Central memory CD4-positive, alpha-beta T cell (primary cell): Measurements from ENCODE around the gene DCPS.
"Not testable (repeated sequence)": the region's sequence is repeated elsewhere in the genome, so short reads cannot be mapped to it uniquely, and the experiment has no call there.

Source experiments
- DNase-seq: peaks from one replicate; pipeline ENCODE4 v3.0.0; 2022
- total RNA-seq, 3 experiments: gene quantifications; one replicate each; lab custom pipeline; 2026; lab: John Stamatoyannopoulos, UW

Gene DCPS, protein sequence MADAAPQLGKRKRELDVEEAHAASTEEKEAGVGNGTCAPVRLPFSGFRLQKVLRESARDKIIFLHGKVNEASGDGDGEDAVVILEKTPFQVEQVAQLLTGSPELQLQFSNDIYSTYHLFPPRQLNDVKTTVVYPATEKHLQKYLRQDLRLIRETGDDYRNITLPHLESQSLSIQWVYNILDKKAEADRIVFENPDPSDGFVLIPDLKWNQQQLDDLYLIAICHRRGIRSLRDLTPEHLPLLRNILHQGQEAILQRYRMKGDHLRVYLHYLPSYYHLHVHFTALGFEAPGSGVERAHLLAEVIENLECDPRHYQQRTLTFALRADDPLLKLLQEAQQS
- total RNA-seq: 22.0 to 39.6 (median 33.1) reads per million in 3 experiments

DNA sequence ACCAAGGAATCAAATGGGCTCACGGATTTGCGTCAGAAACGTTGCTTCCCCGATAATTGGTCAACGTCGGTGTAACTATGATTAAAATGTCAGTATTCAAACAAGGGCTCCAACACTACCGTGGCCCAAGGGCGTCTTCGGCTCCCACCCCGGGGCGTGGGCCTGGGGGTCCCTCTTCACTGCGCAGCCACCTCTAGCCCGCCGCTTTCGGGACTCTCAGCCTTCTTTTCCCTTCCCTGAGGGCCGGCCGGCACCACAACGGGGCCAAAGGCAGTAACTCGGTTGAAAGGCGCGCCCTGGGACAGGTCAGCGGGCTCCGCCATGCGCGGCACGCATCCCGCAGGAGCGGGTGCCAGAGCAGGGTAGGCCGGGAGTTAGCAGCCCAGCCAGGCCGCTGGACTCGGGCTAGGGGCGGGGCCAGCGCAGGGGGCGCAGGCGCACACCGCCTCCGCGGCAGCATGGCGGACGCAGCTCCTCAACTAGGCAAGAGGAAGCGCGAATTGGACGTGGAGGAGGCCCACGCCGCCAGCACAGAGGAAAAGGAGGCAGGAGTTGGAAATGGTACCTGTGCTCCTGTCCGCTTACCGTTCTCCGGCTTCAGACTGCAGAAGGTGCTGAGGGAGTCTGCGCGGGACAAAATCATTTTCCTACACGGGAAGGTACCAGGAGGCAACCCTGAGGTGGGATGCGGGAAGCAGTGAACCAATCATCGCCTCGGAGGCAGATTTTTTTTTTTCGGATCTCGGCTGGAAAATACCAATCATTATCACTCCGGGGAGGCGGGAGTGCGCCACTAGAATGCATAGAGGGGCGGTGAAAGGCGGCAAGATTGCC, at the start of gene DCPS:
Gene DCPS (plus strand): TSS at position 438 of the 834 bp plus-strand sequence. CDS start 21 bp downstream, at position 459.
- peak; percentile 86 for DNase-seq

DNA sequence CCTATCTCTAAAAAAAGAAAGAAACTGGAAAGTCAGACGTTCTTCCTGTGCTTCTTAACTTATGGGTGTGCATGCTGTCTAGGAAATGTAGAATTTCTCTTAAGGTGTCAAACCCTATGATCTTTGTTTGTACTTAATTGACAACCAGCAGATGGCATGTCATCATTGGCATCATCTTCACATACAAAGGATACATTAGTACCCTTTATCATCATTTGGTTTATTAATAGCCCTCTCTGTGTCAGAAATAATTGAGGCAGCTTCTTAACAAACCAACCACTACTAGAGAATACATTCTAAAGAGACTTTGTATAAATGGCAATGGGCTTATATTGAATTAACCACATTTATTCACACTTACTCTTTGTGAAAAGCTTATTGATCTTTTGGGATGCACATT, 49.0 kb upstream of the DCPS start:
- DNase-seq: no peak

DNA sequence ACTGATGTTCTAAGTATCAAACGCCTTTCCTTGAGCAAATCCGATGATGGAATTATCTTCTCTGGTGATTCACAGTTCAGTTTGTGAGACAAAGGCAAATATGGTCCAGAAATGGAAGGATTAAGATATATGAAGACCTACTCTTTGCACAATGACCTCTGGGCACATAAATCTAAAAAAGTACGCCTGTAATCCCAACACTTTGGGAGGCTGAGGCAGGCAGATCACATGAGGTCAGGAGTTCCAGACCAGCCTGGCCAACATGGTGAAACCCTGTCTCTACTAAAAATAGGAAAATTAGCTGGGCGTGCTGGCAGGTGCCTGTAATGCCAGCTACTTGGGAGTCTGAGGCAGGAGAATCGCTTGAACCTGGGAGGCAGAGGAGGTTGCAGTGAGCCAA, 48.4 kb upstream of the DCPS start:
- DNase-seq: not testable (repeated sequence)

DNA sequence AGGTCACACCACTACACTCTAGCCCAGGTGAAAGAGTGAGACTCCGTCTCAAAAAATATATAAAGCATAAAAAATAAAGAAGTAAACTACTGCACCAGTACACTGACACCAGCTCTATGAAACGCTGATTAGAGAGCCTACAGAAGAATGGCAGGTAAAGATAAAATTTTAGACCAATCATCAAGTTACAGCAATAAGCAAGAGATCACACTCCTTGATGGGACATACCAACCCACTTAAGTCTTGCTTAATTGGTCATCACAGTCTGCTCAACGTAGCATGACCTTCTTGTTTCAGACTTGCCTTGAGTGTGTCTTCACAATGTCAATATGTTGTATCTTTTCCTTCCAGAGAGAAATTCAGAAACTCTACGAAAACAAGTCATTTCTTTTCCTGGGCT, 47.6 kb upstream of the DCPS start:
- DNase-seq: no peak

DNA sequence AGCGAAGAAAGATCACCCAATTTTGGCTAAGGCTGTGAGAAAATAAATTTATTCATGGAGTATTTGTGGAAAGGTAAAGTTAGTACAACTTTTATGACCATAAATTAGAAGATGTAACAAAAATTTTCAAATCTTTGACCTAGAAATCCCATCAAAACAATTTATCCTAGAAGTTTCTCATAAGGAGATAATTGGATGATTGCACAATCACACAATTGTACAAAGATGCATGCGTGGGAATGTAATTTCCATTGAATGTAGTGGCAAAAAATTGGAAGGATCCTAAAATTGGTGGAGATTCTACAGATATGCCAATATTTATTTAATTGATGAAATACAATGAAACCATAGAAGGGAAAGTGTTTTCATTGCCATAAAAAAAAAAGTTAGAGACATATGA, 46.7 kb upstream of the DCPS start:
- DNase-seq: no peak

DNA sequence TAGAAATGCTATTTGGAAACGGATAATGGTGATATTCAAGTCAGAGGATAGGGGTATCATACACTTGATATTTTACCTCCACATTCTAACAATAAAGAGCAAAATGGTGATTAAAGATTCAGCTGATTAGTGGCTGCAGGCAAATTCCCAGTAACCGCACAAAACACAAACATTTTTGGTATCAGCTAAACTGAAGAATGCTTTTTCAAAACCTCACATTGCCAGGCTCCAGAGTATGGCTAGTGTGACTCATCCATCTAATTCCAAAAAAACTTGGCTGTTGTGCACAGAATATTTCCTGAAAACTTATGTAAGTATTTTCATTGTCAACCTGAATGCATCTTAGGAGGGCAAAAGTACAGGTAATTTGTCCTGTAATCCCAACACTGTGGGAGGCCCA, 46.1 kb upstream of the DCPS start:
- DNase-seq: no peak

DNA sequence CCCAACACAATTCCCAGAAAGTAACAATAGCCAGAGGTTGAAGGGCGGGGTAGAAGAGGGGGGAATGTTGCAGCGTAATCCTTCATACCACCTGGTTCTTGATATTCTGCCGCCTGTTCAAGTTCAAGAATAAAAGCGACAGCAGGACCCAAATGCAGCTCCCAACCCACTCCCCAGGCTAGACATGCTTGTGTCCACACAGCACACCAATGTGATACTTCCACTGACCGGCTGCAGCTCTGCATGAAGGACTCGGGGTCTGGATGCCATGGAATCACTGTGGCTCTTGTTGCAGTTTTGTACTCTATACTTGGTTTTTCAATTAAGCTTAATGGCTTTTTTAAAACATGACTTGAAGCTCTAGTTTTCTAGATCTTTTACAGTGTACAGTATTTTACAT, 41.6 kb upstream of the DCPS start:
- no peak for DNase-seq

DNA sequence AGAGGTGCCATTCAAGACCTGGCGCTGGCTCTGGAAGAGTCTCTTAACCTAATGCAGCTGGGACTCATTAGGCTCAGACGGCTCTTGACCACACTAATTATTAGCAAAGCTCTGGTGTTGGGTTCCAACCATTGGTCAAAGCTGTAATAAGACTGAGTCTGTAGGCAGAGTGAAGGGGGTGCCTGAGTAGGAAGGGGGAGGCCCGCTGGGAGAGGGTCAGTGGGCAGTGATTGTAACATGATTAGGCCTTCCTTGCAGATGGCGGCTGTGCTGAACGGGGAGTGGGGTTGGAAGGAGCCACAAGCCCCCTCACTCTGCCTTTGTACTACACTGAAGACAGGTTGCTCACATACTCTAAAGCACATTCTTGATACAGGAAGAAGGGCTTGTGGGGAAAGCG, 40.4 kb upstream of the DCPS start:
- DNase-seq: no peak

DNA sequence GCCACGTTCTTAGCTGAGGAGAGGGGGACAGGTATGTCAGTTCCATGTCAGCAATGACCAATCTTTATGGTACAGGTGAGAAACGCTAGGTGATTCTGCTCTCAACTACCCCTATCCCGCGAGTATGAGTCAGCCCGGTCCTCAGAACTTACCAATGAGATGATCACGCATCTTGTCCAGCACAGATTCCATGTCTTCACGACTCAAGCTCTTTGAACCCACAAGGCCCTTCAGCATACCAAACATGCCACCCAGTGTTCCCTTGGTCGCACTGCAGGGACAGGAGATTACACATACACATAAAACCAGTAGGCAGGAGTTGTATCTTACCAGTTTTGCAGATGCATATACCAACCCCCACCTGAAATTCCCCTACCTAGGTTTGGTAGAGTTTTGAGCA, 38.0 kb upstream of the DCPS start:
- no peak for DNase-seq

DNA sequence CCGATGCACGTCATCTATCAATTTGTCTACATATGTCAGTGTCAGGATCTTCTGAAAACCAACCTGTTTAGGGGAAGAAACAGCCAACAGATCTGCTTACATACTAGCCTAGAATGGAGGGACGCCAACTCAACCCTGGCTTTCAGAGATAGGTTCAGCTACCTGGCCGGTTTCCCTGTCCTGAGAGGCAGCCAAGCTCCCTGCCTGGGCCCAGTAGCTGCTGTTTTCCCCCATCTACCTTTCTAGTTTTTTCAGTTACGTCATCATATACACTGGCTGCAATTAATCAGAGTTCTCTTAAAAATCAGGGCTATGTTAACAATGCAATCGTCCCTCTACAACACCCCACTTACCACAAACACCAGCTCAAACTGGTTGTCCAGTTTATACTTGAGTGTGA, 36.2 kb upstream of the DCPS start:
- no peak for DNase-seq

DNA sequence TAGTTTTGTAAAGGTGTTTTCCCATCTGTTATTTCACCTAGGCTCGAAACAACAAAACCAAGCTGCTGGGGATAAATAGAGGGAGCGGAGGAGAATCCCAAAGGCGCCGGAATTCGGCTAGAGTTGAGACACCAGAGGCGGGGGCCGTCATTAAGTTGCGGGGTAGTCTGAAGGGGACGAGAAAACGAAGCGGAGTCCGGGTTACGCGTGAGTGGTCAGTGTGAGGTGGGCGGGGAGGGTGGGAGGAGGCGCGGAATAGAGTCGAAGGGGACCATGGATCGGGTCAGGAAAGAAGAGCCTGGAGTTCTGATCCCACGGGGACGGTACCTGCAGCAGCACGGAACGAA, 35.5 kb upstream of the DCPS start:
- no peak for DNase-seq

DNA sequence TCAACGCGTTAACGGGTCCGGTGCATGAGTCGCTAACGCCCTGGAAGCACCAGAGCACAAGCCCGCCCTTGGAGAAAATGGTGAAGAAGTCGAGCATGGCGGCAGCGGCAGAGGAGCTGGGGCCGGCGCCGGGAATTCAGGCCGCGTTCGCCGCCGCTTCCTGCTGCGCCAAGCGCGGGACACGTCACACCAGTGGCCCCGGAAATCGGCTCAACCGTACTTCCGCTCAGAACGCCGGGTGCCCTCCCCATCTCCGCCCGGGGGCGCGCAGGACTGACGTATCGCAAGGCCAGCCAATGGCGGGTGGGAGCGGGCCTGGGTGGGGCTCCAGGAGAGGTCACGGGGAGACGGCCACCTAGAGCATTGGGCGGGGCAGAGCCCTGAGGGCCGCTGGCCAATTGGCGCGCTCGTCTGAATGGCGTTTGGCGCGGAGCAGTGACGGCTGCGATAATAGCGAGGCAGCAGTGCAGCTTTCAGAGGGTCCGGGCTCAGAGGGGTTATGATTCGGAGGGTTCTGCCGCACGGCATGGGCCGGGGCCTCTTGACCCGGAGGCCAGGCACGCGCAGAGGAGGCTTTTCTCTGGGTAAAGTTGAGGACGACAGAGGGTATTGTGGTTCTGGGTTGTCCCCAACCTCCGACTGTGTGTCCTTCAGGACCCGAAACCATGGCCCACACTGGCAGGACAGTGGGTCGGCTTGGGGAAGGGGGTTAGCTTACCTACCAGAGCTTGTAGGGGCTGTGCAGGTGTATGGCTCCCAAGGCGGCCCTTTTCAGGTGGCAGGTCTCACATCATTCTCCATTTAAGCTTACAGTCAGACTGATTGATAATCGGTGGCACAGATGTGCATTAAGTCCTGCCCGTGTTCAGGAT, 34.9 kb upstream of the DCPS start, which contains the start of the genes FOXRED1 and SRPRA:
Gene FOXRED1 (plus strand): TSS at position 447 of the 872 bp plus-strand sequence. CDS start 53 bp downstream, at position 500.
Gene SRPRA (minus strand): TSS at position 188 of the 872 bp plus-strand sequence. CDS start 91 bp downstream, at position 97.
- DNase-seq: peak; percentile 100

DNA sequence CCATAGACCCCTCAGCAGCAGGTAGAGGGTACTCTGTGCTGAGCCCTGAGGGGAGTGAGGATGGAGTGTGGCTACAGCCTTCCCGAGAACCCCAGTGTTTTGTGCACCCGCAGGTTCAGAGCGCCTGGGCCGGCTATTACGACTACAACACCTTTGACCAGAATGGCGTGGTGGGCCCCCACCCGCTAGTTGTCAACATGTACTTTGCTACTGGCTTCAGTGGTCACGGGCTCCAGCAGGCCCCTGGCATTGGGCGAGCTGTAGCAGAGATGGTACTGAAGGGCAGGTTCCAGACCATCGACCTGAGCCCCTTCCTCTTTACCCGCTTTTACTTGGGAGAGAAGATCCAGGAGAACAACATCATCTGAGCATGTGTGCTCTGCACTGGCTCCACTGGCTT, 26.5 kb upstream of the DCPS start:
- no peak for DNase-seq

DNA sequence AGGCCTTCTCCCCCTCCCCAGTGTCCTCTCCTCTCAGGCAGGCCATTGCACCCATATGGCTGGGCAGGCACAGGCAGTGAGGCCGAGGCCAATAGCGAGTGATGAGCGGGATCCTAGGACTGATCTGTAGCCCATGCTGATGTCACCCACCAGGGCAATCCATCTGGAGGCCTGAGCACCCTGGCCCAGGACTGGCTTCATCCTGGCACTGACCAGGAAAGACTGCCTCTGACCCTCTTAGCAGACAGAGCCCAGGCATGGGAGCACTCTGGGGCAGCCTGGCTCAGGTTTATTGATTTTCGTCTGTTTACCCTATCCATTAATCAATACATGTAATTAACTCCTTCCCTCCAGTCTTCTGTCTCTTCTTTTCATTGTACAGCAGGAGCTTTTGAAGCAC, 26.1 kb upstream of the DCPS start:
- no peak for DNase-seq

DNA sequence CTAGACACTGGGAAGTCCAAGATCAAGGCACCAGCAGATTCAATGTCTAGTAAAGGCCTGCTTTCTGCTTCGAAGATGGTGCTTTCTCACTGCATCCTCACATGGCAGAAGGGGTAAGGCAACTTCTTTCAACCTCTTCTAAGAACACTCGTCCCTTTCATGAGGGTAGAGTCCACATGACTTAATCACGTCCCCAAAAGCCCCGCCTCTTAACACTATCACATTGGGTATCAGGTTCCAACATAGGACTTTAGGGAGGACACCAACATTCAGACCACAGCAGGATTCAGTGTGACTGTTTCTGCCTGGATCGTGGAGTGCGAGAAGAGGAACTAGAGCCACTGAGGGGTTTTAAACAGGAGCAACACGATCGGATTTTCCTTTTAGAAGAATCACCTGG, 24.7 kb upstream of the DCPS start:
- DNase-seq: no peak

DNA sequence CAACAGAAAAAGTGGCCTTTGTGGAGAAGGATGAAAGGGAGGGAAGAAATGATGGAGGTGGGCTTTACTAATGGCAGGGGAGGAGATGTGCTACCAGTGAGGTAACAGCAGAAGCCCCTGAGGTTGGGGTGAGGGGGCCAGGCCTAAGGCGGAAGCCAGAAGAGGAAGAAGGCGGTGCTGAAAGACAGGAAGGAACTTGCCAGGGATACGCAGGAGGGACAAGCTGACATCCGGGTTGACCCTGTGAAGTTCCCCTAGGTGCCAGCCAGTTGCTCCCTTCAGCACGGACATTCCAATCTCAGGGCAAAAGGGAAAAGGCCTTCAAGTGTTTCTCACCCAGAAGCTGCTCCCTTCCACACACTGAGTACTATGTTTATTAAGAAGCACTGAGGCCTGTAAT, 23.3 kb upstream of the DCPS start:
- no peak for DNase-seq

DNA sequence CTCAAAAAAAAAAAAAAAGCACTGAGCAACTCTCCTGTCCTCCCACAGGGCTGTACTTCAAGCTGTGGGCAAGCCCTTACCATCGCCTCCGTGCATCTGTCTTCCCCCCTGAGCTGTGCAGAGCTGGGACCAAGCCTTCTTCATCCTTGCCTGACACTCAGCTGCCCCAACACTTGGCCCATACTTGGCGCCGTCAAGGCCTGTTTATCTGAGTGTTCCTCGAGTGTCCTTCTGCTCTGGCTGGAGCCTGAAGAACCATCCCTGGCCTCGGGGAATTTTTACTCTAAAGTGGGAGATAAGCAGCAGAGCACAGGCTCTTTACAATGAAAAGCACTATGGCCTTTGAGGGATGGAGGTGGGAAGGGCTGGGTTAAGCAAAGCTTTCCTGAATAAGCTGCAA, 22.6 kb upstream of the DCPS start:
- DNase-seq: no peak

DNA sequence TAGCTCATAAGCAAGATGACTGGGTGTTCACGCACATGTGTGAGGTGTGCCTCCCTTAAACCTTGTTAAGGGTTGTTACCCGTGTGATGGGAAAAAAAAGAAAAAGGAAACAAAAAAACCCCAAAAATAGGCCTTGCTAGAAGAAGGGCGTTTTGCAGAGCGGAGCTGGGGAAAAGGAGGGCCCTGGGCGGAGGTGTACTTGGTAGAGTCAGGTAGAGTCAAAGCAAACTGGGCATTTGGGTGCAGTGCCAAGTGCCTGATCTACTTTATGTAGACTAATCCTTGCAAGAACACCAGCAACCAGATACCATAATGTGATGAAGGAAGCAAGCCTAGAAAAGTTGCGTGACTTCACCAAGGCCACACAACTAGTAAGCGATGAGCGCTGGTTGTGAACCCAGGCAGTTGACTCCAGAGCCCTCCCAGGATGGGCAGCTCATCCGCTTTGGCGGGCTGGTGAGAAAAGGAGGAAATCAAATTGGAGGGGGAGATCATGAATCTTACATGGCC, 22.1 kb upstream of the DCPS start:
- no peak for DNase-seq

DNA sequence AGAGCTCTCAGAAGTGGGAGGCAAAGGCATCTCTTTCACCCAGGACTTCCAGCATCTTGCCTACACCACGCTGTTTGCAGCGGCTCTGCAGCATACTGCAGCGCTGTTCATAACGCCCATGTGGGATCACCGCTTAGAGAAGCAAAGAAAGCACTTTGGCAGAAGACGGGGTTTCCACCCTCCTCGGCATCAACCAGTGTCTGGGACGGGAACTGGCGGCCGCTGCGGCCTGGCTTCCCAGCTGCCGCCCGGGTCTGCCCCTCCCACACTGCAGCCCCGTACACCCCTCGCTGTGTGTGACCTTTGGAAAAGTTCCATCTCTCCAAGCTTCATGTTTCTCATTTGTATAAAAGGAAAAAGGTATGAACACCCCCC, 21.5 kb upstream of the DCPS start:
- DNase-seq: peak; percentile 37

DNA sequence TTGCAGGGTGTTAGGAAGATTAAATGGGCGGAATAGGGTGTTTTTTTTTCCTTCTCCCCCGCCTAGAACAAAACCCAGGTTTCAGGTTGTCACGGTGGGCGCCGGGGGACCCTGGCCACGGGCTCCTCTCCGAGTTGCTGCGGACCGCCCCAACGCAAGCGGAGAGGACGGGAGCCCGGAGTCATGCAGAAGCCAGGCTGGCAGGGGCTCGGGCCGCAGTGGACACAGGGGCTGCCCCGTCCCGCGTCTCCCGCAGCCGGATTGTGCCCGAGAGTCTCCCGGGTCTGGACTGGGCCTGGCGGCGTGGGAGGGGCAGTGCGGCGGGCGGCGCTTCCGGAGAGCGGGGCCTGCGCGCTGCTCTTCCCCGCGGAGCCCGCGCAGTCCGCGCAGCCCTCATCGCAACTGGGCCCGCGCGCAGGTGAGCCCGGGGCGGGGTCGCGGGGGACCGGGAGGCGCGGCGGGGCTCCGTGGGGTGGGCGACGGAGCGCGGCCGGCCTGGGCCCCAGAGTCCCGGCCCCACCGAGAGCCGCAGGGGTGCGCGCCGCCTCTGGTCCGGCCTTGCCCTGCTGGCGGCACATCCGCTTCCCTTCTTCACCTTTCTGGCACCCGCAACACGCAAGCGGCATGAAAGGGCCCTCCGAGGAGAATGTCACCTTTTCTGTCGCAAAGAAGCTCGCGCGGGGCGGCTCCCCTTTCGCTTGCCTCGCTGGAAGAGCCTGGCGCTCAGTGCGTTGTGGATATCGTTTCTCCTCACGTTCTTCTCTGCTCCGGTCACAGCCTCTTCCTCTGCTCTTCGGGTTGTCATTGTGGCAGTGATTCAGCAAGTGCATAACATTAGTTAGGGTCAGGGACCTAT, 20.9 kb upstream of the DCPS start, which contains the start of gene TIRAP:
Gene TIRAP (plus strand): TSS at position 358 of the 856 bp plus-strand sequence. CDS start 7,802 bp downstream, outside the sequence.
- DNase-seq: peak; percentile 74

DNA sequence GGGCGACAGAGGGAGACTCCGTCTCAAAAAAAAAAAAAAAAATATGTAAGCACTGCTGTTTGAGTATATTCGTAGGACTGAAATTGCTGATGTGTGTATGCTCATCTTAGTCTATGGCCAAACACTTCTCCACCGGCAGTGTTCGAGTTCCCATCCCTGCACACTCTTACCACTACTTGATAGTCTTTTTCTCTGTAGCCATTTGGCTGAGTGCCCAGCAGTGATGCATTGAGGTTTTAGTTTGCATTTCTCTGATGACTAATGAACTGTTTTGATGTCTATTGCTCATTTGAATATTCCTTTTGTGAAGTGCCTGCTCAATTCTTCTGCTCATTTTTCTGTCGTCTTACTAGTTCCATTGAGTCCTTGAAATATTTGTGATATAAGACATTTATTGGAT, 19.0 kb upstream of the DCPS start:
- DNase-seq: peak; percentile 79

DNA sequence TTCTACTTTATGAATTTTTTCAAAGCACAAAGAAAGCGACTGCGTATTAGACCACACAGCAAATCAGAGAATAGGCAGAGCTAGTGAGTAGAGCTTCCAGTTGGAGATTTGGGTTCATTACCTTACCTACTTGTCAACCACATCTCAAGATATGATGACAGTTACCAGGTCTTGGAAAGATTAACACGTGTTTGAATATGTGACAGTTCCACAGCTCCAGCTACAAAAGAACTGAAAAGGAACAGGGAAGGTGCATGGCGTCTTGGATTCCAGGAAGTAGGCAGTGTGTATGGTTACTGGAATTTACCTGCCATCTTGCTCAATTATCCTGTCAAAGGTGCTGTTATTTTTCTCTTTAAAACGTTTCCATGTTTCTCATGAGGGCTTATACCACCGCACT, 15.6 kb upstream of the DCPS start:
- no peak for DNase-seq
